Muscle of leg (tissue), 11 donors: Measurements from ENCODE around the gene NECAP2. TPM values are rescaled to one million over a fixed set of nuclear protein-coding genes. Genes with fewer than 3 reads are reported as not detected.
"Not testable (repeated sequence)": the region's sequence is repeated elsewhere in the genome, so short reads cannot be mapped to it uniquely, and the experiment has no call there.

Experiments
- DNase-seq: peaks from one replicate; pipeline ENCODE4 v3.0.0; 2013
- H3K27ac ChIP-seq: one replicate; pipeline ENCODE4 v1.5.1; 2013; ENCODE audit warnings: mild to moderate bottlenecking, low read length, control low read depth
- H3K27me3 ChIP-seq: one replicate; pipeline ENCODE4 v1.6.1; 2013; ENCODE audit warnings: low read length; ENCODE audit not compliant: control insufficient read depth, insufficient read depth
- H3K36me3 ChIP-seq: one replicate; pipeline ENCODE4 v1.6.1; 2013; ENCODE audit warnings: low read length; ENCODE audit not compliant: control insufficient read depth, insufficient read depth
- H3K4me1 ChIP-seq: one replicate; pipeline ENCODE4 v1.6.1; 2013; ENCODE audit warnings: low read length; ENCODE audit not compliant: control insufficient read depth, insufficient read depth
- H3K4me3 ChIP-seq: one replicate; pipeline ENCODE4 v1.5.1; 2013; ENCODE audit warnings: low read length, control low read depth
- H3K9me3 ChIP-seq: replicated peaks from 2 replicates; pipeline ENCODE4 v1.6.1; 2013; ENCODE audit warnings: low read depth, low read length; ENCODE audit not compliant: control insufficient read depth
- WGBS: methylation state at CpG from one replicate; pipeline ENCODE4 v1.1.5; 2013; ENCODE audit warnings: missing lambda C conversion rate; ENCODE audit not compliant: insufficient coverage; 5-methylcytosine and 5-hydroxymethylcytosine counted together
- polyA plus RNA-seq, 8 donors: library from polyadenylated mRNA; unstranded; fragments of 120-200 nt; gene quantifications; one replicate each; pipeline versions ENCODE4 v1.2.1 to v1.2.3, GENCODE V29; 2013; ENCODE audit warnings: inconsistent platforms in 1 of 8, low replicate concordance in 1 of 8; ENCODE audit not compliant: insufficient read length in 8 of 8, insufficient read depth in 1 of 8
- total RNA-seq: library from RNA; stranded (reverse); fragments of 120-200 nt; gene quantifications from one replicate; pipeline ENCODE4 v1.2.4, GENCODE V29; 2013

NECAP2 gene
- total and polyA plus RNA-seq, 9 donors = 33.7 to 45.5 (median 38.5) TPM

GRCh38 chr1:16474891-16475290, 34.4 kb downstream of the NECAP2 start:
- H3K36me3 ChIP-seq = peaks cover 51% of the 10 kb centered on the region

GRCh38 chr1:16475771-16476770, 35.5 kb downstream of the NECAP2 start:
- WGBS = 92% methylated on average over 16 of the region's 29 CpGs
- peaks cover 62% of the 10 kb centered on the region for H3K36me3 ChIP-seq
- not testable (repeated sequence) for H3K4me1 ChIP-seq, H3K9me3 ChIP-seq, H3K4me3 ChIP-seq, H3K27ac ChIP-seq, H3K27me3 ChIP-seq, DNase-seq

More at GRCh38 chr1:16474891-16475290, 34.4 kb downstream of the NECAP2 start:
- not testable (repeated sequence) for H3K4me1 ChIP-seq, DNase-seq, H3K4me3 ChIP-seq, H3K27ac ChIP-seq, H3K9me3 ChIP-seq, H3K27me3 ChIP-seq
- WGBS = no CpG with 5 or more reads among the region's 2 CpGs

DNA sequence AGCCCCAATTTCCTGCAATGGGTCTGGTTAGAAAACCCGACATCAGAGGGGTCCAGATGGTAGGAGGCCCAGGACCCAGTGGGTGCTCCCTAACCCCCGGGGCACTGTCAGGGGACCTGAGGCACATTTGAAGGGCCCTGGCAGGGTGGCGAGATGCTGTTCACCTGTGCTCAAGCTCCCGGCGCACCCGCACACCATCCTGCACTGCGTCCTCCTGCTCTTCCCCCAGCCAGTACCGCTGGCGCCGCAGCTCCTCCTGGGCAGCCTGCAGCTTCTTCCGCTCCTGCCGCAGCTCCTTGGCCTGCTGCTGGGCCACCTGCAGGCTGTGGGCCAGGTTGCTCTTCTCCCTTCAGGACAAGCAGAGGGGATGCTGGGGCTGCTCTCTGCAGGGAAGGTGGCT, 37.6 kb downstream of the NECAP2 start:
- H3K9me3 ChIP-seq = no peaks in the 10 kb centered on the region
- no peaks in the 10 kb centered on the region for H3K27me3 ChIP-seq
- DNase-seq = no peak
- peaks cover 5% of the 10 kb centered on the region for H3K4me1 ChIP-seq
- WGBS = 92% methylated on average over 12 of the region's 12 CpGs
- H3K36me3 ChIP-seq = peaks cover 76% of the 10 kb centered on the region
- no peak overlapping the region for H3K4me3 ChIP-seq
- no peak overlapping the region for H3K27ac ChIP-seq

GRCh38 chr1:16483146-16483545, 42.6 kb downstream of the NECAP2 start:
- H3K4me3 ChIP-seq, H3K4me1 ChIP-seq, H3K9me3 ChIP-seq, DNase-seq, H3K27me3 ChIP-seq, H3K27ac ChIP-seq: not testable (repeated sequence)
- 98% methylated on average over 21 of the region's 26 CpGs for WGBS
- H3K36me3 ChIP-seq = peaks cover 76% of the 10 kb centered on the region

GRCh38 chr1:16483639-16484500, 43.3 kb downstream of the NECAP2 start:
- DNase-seq, H3K9me3 ChIP-seq, H3K27ac ChIP-seq, H3K4me3 ChIP-seq, H3K27me3 ChIP-seq, H3K4me1 ChIP-seq: not testable (repeated sequence)
- H3K36me3 ChIP-seq = peaks cover 73% of the 10 kb centered on the region
- WGBS = 74% methylated on average over 26 of the region's 45 CpGs

DNA sequence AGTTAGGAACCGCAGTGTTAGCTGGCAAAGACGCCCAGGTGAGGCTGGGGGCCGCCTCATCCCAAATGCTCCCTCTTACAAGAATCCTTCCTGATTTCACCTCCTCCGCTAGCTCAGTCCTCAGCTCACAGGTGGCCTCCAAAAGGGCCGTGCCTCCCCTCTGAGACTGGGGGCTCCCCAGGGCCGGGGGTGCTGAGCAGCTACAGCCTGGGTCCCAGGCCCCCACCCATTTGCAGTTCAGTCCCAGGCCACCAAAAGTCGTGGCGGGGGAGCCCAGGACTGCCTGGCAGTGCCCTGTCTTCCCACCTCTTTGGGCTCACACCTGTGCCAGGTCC, 43.9 kb downstream of the NECAP2 start:
- Histone ChIP-seq H3K36me3 (peaks cover 71% of the 10 kb centered on the region), H3K9me3 (no peaks in the 10 kb centered on the region), H3K27me3 (no peaks in the 10 kb centered on the region), H3K27ac (no peak overlapping the region), H3K4me1 (no peaks in the 10 kb centered on the region), H3K4me3 (no peak overlapping the region)
- DNase-seq = no peak
- WGBS = 83% methylated on average over 5 of the region's 8 CpGs

- H3K36me3 ChIP-seq = peaks cover 70% of the 10 kb centered on the region
- no peaks in the 10 kb centered on the region for H3K27me3 ChIP-seq
- no peak overlapping the region for H3K4me3 ChIP-seq
- no peak for DNase-seq
- no peaks in the 10 kb centered on the region for H3K9me3 ChIP-seq
- H3K4me1 ChIP-seq = no peaks in the 10 kb centered on the region
- 77% methylated on average over 4 of the region's 6 CpGs for WGBS
- H3K27ac ChIP-seq = no peak overlapping the region
Observed at GRCh38 chr1:16484931-16485330, 44.4 kb downstream of the NECAP2 start.

GRCh38 chr1:16486316-16486715, 45.8 kb downstream of the NECAP2 start:
- not testable (repeated sequence) for H3K4me3 ChIP-seq, H3K27me3 ChIP-seq, DNase-seq, H3K4me1 ChIP-seq, H3K9me3 ChIP-seq, H3K27ac ChIP-seq
- 50% methylated on average over 6 of the region's 8 CpGs for WGBS
- H3K36me3 ChIP-seq = peaks cover 57% of the 10 kb centered on the region

DNA sequence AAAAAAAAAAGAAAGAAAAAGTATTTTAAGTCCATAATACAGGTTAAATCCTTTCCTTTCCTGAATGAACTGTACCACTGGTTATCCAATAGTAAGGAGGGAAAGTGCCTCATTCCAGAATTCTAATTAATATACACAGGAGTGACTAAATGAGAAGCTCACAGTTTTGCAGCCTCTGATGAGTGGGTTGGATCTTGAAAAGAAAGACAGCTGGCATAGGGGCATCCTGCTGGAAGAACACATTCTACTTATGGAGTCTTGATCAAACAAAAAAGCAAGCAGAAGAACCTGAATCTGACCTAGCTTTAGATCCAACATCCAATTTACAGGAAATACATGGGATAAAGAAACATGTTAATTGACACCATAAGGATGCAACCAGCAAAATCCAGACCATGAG, 46.5 kb downstream of the NECAP2 start:
- not testable (repeated sequence) for H3K27ac ChIP-seq, H3K4me3 ChIP-seq, DNase-seq, H3K27me3 ChIP-seq, H3K9me3 ChIP-seq, H3K4me1 ChIP-seq
- H3K36me3 ChIP-seq = peaks cover 52% of the 10 kb centered on the region

DNA sequence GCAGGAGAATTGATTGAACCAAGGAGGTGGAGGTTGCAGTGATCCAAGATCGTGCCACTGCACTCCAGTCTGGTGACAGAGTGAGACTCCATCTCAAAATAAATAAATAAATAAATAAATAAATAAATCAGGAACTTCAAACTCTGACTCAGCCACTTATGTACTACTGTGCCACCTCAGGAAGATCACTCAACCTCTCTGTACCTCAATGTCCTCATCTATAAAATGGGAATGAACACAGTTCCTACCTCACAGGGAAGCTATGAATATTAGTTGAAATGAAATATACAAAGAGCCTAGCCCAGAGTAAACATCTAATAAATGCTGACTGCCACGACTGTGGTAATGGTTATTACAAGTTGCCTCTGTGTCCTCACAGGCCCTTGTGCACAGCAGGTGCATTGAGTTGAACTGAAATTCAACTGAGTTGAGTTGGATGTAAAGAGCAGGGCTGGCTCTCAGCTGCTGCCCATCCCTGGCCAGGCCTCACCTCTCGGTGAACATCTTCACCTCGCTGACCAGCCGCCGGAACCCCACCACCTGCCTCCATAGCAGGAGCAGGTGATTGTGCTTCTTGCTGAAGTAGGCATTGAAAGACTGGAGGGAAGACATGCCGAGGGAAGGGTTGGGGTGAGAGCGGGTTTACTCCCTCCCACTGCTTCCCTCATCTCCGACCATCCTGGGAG, 48.8 kb downstream of the NECAP2 start:
- H3K36me3 ChIP-seq = peaks cover 39% of the 10 kb centered on the region
- not testable (repeated sequence) for H3K27me3 ChIP-seq, H3K4me1 ChIP-seq, H3K9me3 ChIP-seq, H3K4me3 ChIP-seq, DNase-seq, H3K27ac ChIP-seq
- no CpG with 5 or more reads among the region's 9 CpGs for WGBS
